ENCODE measurements around the gene BCL2L2.

GRCh38 chr14:23307146-23307530 is 505 bp downstream of the BCL2L2 start:
- no peak for TF ChIP-seq POLR2A (IDR thresholded peaks at IDR 0.05)
- TF ChIP-seq CTCF (IDR thresholded peaks at IDR 0.05), result no peak

Measured in uterus (tissue), 2 donors.